ENCODE measurements around the gene SMG6. TPM values are rescaled to one million over a fixed set of nuclear protein-coding genes. Genes with fewer than 3 reads are reported as not detected.
"Not testable (repeated sequence)": the region's sequence is repeated elsewhere in the genome, so short reads cannot be mapped to it uniquely, and the experiment has no call there.

The SMG6 gene
- total and polyA plus RNA-seq, 2 experiments from 2014 or later = 11.9 to 19.9 TPM

DNA sequence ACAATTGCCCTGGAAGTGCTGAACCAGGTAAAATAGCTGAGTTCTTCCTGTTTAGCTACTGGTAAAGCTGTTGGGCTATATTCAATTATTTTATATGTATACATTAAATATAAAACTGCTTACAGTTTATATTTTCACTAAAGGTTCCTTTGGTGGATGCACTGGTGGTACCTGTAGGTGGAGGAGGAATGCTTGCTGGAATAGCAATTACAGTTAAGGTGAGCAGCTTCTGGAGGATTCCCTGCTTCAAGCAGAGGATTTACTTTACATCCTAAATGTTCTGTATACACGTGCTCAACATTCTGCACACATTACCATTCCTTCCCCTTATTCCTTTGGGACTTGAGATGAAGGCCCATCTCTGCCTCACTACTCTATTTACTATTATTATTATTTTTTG lies 17.8 kb upstream of the SMG6 start:
- no peak overlapping the region for H2AFZ ChIP-seq
- no peak overlapping the region for H3K4me3 ChIP-seq
- H3K27me3 ChIP-seq = no peaks in the 10 kb centered on the region
- no peaks in the 10 kb centered on the region for H3K4me1 ChIP-seq (ENCODE audit: insufficient read depth)
- H3K9me3 ChIP-seq (ENCODE audit: low read depth) = no peaks in the 10 kb centered on the region
- no peak overlapping the region for H3K27ac ChIP-seq
- DNase-seq (ENCODE audit: low spot score) = no peak
- TF ChIP-seq EZH2phosphoT487 (IDR thresholded peaks at IDR 0.05; ENCODE audit: low read depth, severe bottlenecking, unreplicated experiment) = no peak
- TF ChIP-seq EZH2 (IDR thresholded peaks at IDR 0.05; ENCODE audit: borderline replicate concordance) = no peak
- TF ChIP-seq, protein P1, sequence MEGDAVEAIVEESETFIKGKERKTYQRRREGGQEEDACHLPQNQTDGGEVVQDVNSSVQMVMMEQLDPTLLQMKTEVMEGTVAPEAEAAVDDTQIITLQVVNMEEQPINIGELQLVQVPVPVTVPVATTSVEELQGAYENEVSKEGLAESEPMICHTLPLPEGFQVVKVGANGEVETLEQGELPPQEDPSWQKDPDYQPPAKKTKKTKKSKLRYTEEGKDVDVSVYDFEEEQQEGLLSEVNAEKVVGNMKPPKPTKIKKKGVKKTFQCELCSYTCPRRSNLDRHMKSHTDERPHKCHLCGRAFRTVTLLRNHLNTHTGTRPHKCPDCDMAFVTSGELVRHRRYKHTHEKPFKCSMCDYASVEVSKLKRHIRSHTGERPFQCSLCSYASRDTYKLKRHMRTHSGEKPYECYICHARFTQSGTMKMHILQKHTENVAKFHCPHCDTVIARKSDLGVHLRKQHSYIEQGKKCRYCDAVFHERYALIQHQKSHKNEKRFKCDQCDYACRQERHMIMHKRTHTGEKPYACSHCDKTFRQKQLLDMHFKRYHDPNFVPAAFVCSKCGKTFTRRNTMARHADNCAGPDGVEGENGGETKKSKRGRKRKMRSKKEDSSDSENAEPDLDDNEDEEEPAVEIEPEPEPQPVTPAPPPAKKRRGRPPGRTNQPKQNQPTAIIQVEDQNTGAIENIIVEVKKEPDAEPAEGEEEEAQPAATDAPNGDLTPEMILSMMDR (IDR thresholded peaks at IDR 0.05; ENCODE audit: poor library complexity) = no peak
- H3K36me3 ChIP-seq (replicated peaks; ENCODE audit: insufficient read depth, low read depth) = no peaks in the 10 kb centered on the region
- H4K20me1 ChIP-seq (ENCODE audit: insufficient read depth, poor library complexity, severe bottlenecking) = no peaks in the 10 kb centered on the region
- H3K4me2 ChIP-seq = no peak overlapping the region
- no peaks in the 10 kb centered on the region for H3K79me2 ChIP-seq
- WGBS (ENCODE audit: low lambda C conversion rate, missing lambda C conversion rate) = 86% methylated on average over 1 of the region's 1 CpG
- H3K9me2 ChIP-seq (replicated peaks; ENCODE audit: insufficient read depth) = no peaks in the 10 kb centered on the region

DNA sequence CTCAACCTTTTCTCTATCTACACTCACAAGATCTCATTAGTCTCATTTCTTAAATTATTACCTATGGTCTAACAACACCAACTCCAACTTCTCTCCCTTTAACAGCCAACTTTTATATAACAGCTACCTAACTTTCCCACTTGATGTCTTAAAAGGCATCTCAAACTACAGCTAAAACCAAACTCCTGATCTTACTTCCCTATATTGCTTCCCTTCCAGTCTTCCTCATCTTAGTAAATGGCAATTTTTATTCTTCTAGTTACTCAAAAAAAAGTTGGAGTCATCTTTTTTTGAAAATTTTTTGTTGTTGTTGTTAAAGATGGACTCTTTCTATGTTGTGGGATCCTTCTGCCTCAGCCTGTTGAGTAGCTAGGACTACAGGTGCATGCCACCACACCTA lies 15.5 kb upstream of the SMG6 start:
- Histone ChIP-seq H3K4me2 (no peak overlapping the region), H3K27me3 (no peaks in the 10 kb centered on the region), H3K4me3 (no peak overlapping the region), H3K27ac (no peak overlapping the region), H3K36me3 (replicated peaks; ENCODE audit: insufficient read depth, low read depth) (no peaks in the 10 kb centered on the region), H3K79me2 (no peaks in the 10 kb centered on the region), H3K9me2 (replicated peaks; ENCODE audit: insufficient read depth) (no peaks in the 10 kb centered on the region), H3K4me1 (ENCODE audit: insufficient read depth) (no peaks in the 10 kb centered on the region), H4K20me1 (ENCODE audit: insufficient read depth, poor library complexity, severe bottlenecking) (no peaks in the 10 kb centered on the region), H2AFZ (no peak overlapping the region), H3K9me3 (ENCODE audit: low read depth) (no peaks in the 10 kb centered on the region)
- DNase-seq (ENCODE audit: low spot score) = no peak
- TF ChIP-seq EZH2 (IDR thresholded peaks at IDR 0.05; ENCODE audit: borderline replicate concordance) (no peak), EZH2phosphoT487 (IDR thresholded peaks at IDR 0.05; ENCODE audit: low read depth, severe bottlenecking, unreplicated experiment) (no peak)
- TF ChIP-seq, protein P1 (IDR thresholded peaks at IDR 0.05; ENCODE audit: poor library complexity) = no peak

DNA sequence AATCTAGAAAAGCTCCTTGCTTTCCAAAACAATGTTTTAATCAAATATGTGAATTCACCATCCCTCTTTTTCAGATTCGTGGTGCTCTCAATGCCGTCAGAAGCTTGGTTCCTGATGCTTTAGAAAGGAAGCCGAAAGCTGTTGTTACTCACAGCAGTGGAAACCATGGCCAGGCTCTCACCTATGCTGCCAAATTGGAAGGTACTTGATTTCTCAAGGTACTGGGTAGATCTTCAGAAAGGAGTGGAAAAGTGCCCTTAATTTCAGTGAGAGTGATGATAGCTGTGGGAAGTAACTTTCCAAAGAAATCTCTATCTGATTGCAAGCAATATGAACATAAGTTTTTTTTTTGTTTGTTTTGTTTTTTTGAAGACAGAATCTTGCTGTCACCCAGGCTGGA lies 14.2 kb upstream of the SMG6 start:
- Histone ChIP-seq H3K9me3 (ENCODE audit: low read depth) (no peaks in the 10 kb centered on the region), H3K9me2 (replicated peaks; ENCODE audit: insufficient read depth) (no peaks in the 10 kb centered on the region), H4K20me1 (ENCODE audit: insufficient read depth, poor library complexity, severe bottlenecking) (no peaks in the 10 kb centered on the region), H3K4me3 (no peak overlapping the region), H2AFZ (no peak overlapping the region), H3K79me2 (no peaks in the 10 kb centered on the region), H3K36me3 (replicated peaks; ENCODE audit: insufficient read depth, low read depth) (no peaks in the 10 kb centered on the region), H3K27ac (no peak overlapping the region), H3K4me2 (no peak overlapping the region), H3K27me3 (no peaks in the 10 kb centered on the region), H3K4me1 (ENCODE audit: insufficient read depth) (no peaks in the 10 kb centered on the region)
- WGBS (ENCODE audit: low lambda C conversion rate, missing lambda C conversion rate) = 96% methylated on average over 3 of the region's 3 CpGs
- DNase-seq (ENCODE audit: low spot score) = no peak
- no peak for TF ChIP-seq EZH2phosphoT487 (IDR thresholded peaks at IDR 0.05; ENCODE audit: low read depth, severe bottlenecking, unreplicated experiment)
- no peak for TF ChIP-seq EZH2 (IDR thresholded peaks at IDR 0.05; ENCODE audit: borderline replicate concordance)
- TF ChIP-seq, protein P1 (IDR thresholded peaks at IDR 0.05; ENCODE audit: poor library complexity) = no peak

DNA sequence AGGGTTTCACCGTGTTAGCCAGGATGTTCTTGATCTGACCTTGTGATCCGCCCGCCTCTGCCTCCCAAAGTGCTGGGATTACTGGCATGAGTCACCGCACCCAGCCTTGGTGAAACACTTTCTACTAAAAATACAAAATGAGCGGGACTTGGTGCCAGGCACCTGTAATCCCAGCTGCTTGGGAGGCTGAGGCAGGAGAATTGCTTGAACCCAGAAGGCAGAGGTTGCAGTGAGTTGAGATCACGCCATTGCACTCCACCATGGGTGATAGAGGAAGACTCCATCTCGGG lies 13.3 kb upstream of the SMG6 start:
- not testable (repeated sequence) for H3K9me2 ChIP-seq (replicated peaks; ENCODE audit: insufficient read depth); H3K36me3 ChIP-seq (replicated peaks; ENCODE audit: insufficient read depth, low read depth); H3K4me2 ChIP-seq; H3K79me2 ChIP-seq; H3K27ac ChIP-seq; H2AFZ ChIP-seq; H3K4me3 ChIP-seq; H3K9me3 ChIP-seq (ENCODE audit: low read depth); DNase-seq (ENCODE audit: low spot score); H3K27me3 ChIP-seq; H3K4me1 ChIP-seq (ENCODE audit: insufficient read depth); H4K20me1 ChIP-seq (ENCODE audit: insufficient read depth, poor library complexity, severe bottlenecking)
- WGBS (ENCODE audit: low lambda C conversion rate, missing lambda C conversion rate) = 97% methylated on average over 5 of the region's 7 CpGs

Data from hepatocyte (in vitro differentiated cells).